H9 (cell line): ENCODE measurements around the gene KCNIP1. TPM values are rescaled to one million over a fixed set of nuclear protein-coding genes. Genes with fewer than 3 reads are reported as not detected.

ENCODE experiments used
- DNase-seq: peaks from one replicate; pipeline ENCODE4 v3.0.0-alpha.2; 2017
- H2AFZ ChIP-seq: one replicate; pipeline ENCODE4 v1.6.1; 2013; ENCODE audit warnings: mild to moderate bottlenecking, low read length, control low read depth, moderate library complexity
- H2AK5ac ChIP-seq: 2 replicates; pipeline ENCODE4 v1.6.1; 2013; ENCODE audit warnings: low read length, control low read depth, mixed read lengths; ENCODE audit not compliant: insufficient read length
- H2BK120ac ChIP-seq: one replicate; pipeline ENCODE4 v1.6.1; 2013; ENCODE audit warnings: low read depth, mild to moderate bottlenecking, low read length, control low read depth, inconsistent platforms; ENCODE audit not compliant: poor library complexity, severe bottlenecking
- H2BK12ac ChIP-seq: 2 replicates; pipeline ENCODE4 v1.6.1; 2013; ENCODE audit warnings: low read length, control low read depth, mixed read lengths, low read depth; ENCODE audit not compliant: insufficient read length
- H2BK15ac ChIP-seq: 2 replicates; pipeline ENCODE4 v1.6.1; 2013; ENCODE audit warnings: low read depth, low read length, control low read depth
- H2BK20ac ChIP-seq: one replicate; pipeline ENCODE4 v1.6.1; 2013; ENCODE audit warnings: low read depth, mild to moderate bottlenecking, low read length, control low read depth, inconsistent platforms; ENCODE audit not compliant: poor library complexity, severe bottlenecking
- H2BK5ac ChIP-seq: 2 replicates; pipeline ENCODE4 v1.6.1; 2013; ENCODE audit warnings: low read length, control low read depth, mixed read lengths; ENCODE audit not compliant: insufficient read length
- H3K14ac ChIP-seq: 2 replicates; pipeline ENCODE4 v1.6.1; 2013; ENCODE audit warnings: low read length, control low read depth; ENCODE audit not compliant: insufficient read depth
- H3K18ac ChIP-seq: 2 replicates; pipeline ENCODE4 v1.6.1; 2013; ENCODE audit warnings: low read depth, mild to moderate bottlenecking, mixed read lengths, low read length, control low read depth; ENCODE audit not compliant: insufficient read length
- H3K23ac ChIP-seq: 2 replicates; pipeline ENCODE4 v1.6.1; 2013; ENCODE audit warnings: low read length, control low read depth, mixed read lengths, low read depth; ENCODE audit not compliant: insufficient read length
- H3K23me2 ChIP-seq: 2 replicates; pipeline ENCODE4 v1.6.1; 2013; ENCODE audit warnings: low read depth, mild to moderate bottlenecking, mixed read lengths, low read length, control low read depth; ENCODE audit not compliant: insufficient read length, poor library complexity, severe bottlenecking
- H3K27ac ChIP-seq: 2 replicates; pipeline ENCODE4 v1.5.1; 2013; ENCODE audit warnings: low read length, control low read depth, mixed read lengths, low read depth; ENCODE audit not compliant: insufficient read length
- H3K27me3 ChIP-seq: 2 replicates; pipeline ENCODE4 v1.6.1; 2013; ENCODE audit warnings: low read length, control low read depth, inconsistent platforms; ENCODE audit not compliant: insufficient read depth
- H3K4ac ChIP-seq: 2 replicates; pipeline ENCODE4 v1.6.1; 2013; ENCODE audit warnings: low read depth, mild to moderate bottlenecking, control low read depth, inconsistent platforms, low read length, moderate library complexity
- H3K4me1 ChIP-seq: 2 replicates; pipeline ENCODE4 v1.6.1; 2013; ENCODE audit warnings: low read length, control low read depth, inconsistent platforms; ENCODE audit not compliant: insufficient read depth
- H3K4me2 ChIP-seq: 2 replicates; pipeline ENCODE4 v1.6.1; 2013; ENCODE audit warnings: low read length, control low read depth, mixed read lengths; ENCODE audit not compliant: insufficient read length, insufficient read depth
- H3K56ac ChIP-seq: 2 replicates; pipeline ENCODE4 v1.6.1; 2013; ENCODE audit warnings: low read depth, mild to moderate bottlenecking, mixed read lengths, low read length, control low read depth; ENCODE audit not compliant: insufficient read length
- H3K79me1 ChIP-seq: 2 replicates; pipeline ENCODE4 v1.6.1; 2013; ENCODE audit warnings: low read depth, mild to moderate bottlenecking, moderate library complexity, low read length, control low read depth, inconsistent platforms; ENCODE audit not compliant: insufficient read depth, poor library complexity, severe bottlenecking
- H3K79me2 ChIP-seq: 2 replicates; pipeline ENCODE4 v1.6.1; 2013; ENCODE audit warnings: low read length, control low read depth, inconsistent platforms; ENCODE audit not compliant: insufficient read depth
- H3K9ac ChIP-seq: 2 replicates; pipeline ENCODE4 v1.6.1; 2013; ENCODE audit warnings: low read length, control low read depth, mixed read lengths; ENCODE audit not compliant: insufficient read length; ENCODE audit errors: extremely low read depth
- H3K9me3 ChIP-seq: one replicate; pipeline ENCODE4 v1.6.1; 2013; ENCODE audit warnings: low read depth, low read length, inconsistent platforms; ENCODE audit not compliant: control insufficient read depth
- H3T11ph ChIP-seq: one replicate; pipeline ENCODE4 v1.6.1; 2013; ENCODE audit warnings: mild to moderate bottlenecking, low read length, control low read depth, inconsistent platforms
- H4K20me1 ChIP-seq: one replicate; pipeline ENCODE4 v1.6.1; 2013; ENCODE audit not compliant: control insufficient read depth, insufficient read length, insufficient read depth
- H4K5ac ChIP-seq: 2 replicates; pipeline ENCODE4 v1.6.1; 2013; ENCODE audit warnings: low read depth, mild to moderate bottlenecking, mixed read lengths, low read length, control low read depth; ENCODE audit not compliant: insufficient read length
- H4K8ac ChIP-seq: replicated peaks from 2 replicates; pipeline ENCODE4 v1.6.1; 2013; ENCODE audit warnings: low read length, control low read depth, mixed read lengths, low read depth; ENCODE audit not compliant: insufficient read length
- H4K91ac ChIP-seq: 2 replicates; pipeline ENCODE4 v1.6.1; 2013; ENCODE audit warnings: low read depth, mild to moderate bottlenecking, moderate library complexity, mixed read lengths, low read length, control low read depth; ENCODE audit not compliant: insufficient read length
- H3K27ac Mint-ChIP-seq, 3 experiments: 2 replicates in 2 of 3; 3 replicates in 1 of 3; pipeline ENCODE4 v1.8.0; 2020 to 2021; ENCODE audit warnings: mixed read lengths in 3 of 3, mild to moderate bottlenecking in 1 of 3, moderate library complexity in 1 of 3
- H3K27me3 Mint-ChIP-seq: 2 replicates; pipeline ENCODE4 v1.8.0; 2021; ENCODE audit warnings: low read depth, mild to moderate bottlenecking, moderate library complexity, mixed read lengths
- H3K36me3 Mint-ChIP-seq, 3 experiments: 2 replicates in 2 of 3; 3 replicates in 1 of 3; pipeline ENCODE4 v1.8.0; 2020 to 2021; ENCODE audit warnings: low read depth in 3 of 3, mixed read lengths in 3 of 3; ENCODE audit not compliant: insufficient read depth in 1 of 3
- H3K4me1 Mint-ChIP-seq, 2 experiments: 2 replicates each; pipeline ENCODE4 v1.8.0; 2020; ENCODE audit warnings: mixed read lengths in 2 of 2
- H3K4me3 Mint-ChIP-seq, 2 experiments: 2 replicates in 1 of 2; 3 replicates in 1 of 2; pipeline ENCODE4 v1.8.0; 2020 to 2021; ENCODE audit warnings: mild to moderate bottlenecking in 2 of 2, mixed read lengths in 2 of 2, moderate library complexity in 1 of 2
- H3K9me3 Mint-ChIP-seq, 2 experiments: 2 replicates in 1 of 2; 3 replicates in 1 of 2; pipeline ENCODE4 v1.8.0; 2020; ENCODE audit warnings: mild to moderate bottlenecking in 2 of 2, mixed read lengths in 2 of 2, moderate library complexity in 1 of 2
- CTCF ChIP-seq: fragments of 200-600 bp; sonication (generic); conservative IDR thresholded peaks from 3 replicates; pipeline ENCODE4 v1.8.0; 2021; ENCODE audit warnings: antibody characterized with exemption, mild to moderate bottlenecking
- WGBS: extraction: QIAGEN DNeasy Blood & Tissue Kit; methylation state at CpG from one replicate; pipeline ENCODE4 v1.1.7; 2013; ENCODE audit warnings: missing lambda C conversion rate, low lambda C conversion rate, mixed read lengths; ENCODE audit not compliant: insufficient read length; ENCODE audit errors: extremely low coverage; 5-methylcytosine and 5-hydroxymethylcytosine counted together
- total RNA-seq: library from RNA; stranded (reverse); gene quantifications from 2 replicates; pipeline ENCODE4 v1.2.1, GENCODE V29; 2021

The KCNIP1 gene
- total RNA-seq, 1 experiment from 2014 or later = 0.63 TPM

- no peaks in the 10 kb centered on the region; a peak in 3 of 7 replicates for H3K36me3 Mint-ChIP-seq
- peak overlapping the region; percentile 43; the same call in 1 of the 2 replicates for H3K14ac ChIP-seq
- H3K27me3 Mint-ChIP-seq = peaks cover 2% of the 10 kb centered on the region
- no peaks in the 10 kb centered on the region for H3K4me1 ChIP-seq
- no peak overlapping the region for H3K56ac ChIP-seq
- H3K4me3 Mint-ChIP-seq = no peak overlapping the region
- no peak overlapping the region for H2BK5ac ChIP-seq
- H3K4me1 Mint-ChIP-seq = peaks cover 0 to 4% of the 10 kb centered on the region in 2 experiments; a peak in 2 of 4 replicates
- no peak overlapping the region for H2BK120ac ChIP-seq
- H4K91ac ChIP-seq = no peak overlapping the region
- H3K27me3 ChIP-seq = no peaks in the 10 kb centered on the region
- no peaks in the 10 kb centered on the region; a peak in 2 of 5 replicates for H3K9me3 Mint-ChIP-seq
- no peak overlapping the region for H2AK5ac ChIP-seq
- H3K27ac Mint-ChIP-seq = peak overlapping the region in 1 of 3 experiments; percentile 49; a peak in 1 of 7 replicates
- no peak overlapping the region for H3K9ac ChIP-seq
- no peak for TF ChIP-seq CTCF
- no peak overlapping the region for H3K27ac ChIP-seq
- H2AFZ ChIP-seq = no peak overlapping the region
- H3K23me2 ChIP-seq = no peaks in the 10 kb centered on the region
- H2BK20ac ChIP-seq = no peak overlapping the region
- no peak overlapping the region for H3K4me2 ChIP-seq
- H3K23ac ChIP-seq = no peak overlapping the region
- no peaks in the 10 kb centered on the region for H3K79me2 ChIP-seq
- no peak overlapping the region for H4K8ac ChIP-seq
- no peak for DNase-seq
- H3K4ac ChIP-seq = no peak overlapping the region
- H4K20me1 ChIP-seq = no peaks in the 10 kb centered on the region
- no peak overlapping the region for H3T11ph ChIP-seq
- H4K5ac ChIP-seq = no peak overlapping the region
- H3K9me3 ChIP-seq = no peaks in the 10 kb centered on the region
- no peak overlapping the region for H3K18ac ChIP-seq
- no peaks in the 10 kb centered on the region for H3K79me1 ChIP-seq
- no peak overlapping the region for H2BK12ac ChIP-seq
- no peak overlapping the region for H2BK15ac ChIP-seq
- WGBS = no CpG with 5 or more reads among the region's 14 CpGs
These were observed 81.6 kb downstream of the KCNIP1 start for GRCh38 chr5:170585273-170585948.
